H1 (cell line): ENCODE measurements around the gene PGA5. TPM values are rescaled to one million over a fixed set of nuclear protein-coding genes. Genes with fewer than 3 reads are reported as not detected.
A peak's percentile ranks its signal among the peaks of the same experiment; 100 is the strongest.

Experiments used
- BACH1 ChIP-seq: IDR thresholded peaks from 2 replicates; pipeline ENCODE4 v1.6.1; 2012; ENCODE audit warnings: low read length, improper control_type of control experiment
- BRCA1 ChIP-seq: IDR thresholded peaks from 2 replicates; pipeline ENCODE4 v1.6.1; 2012; ENCODE audit warnings: low read depth, low read length, improper control_type of control experiment
- CHD2 ChIP-seq: IDR thresholded peaks from 2 replicates; pipeline ENCODE4 v1.6.1; 2012; ENCODE audit warnings: low read length, improper control_type of control experiment
- E2F6 ChIP-seq: IDR thresholded peaks from 2 replicates; pipeline ENCODE4 v1.6.1; 2012; ENCODE audit warnings: inconsistent platforms
- EGR1 ChIP-seq: IDR thresholded peaks from 2 replicates; pipeline ENCODE4 v1.6.1; 2011; ENCODE audit warnings: low read depth, low read length, borderline replicate concordance
- FOSL1 ChIP-seq: IDR thresholded peaks from 2 replicates; pipeline ENCODE4 v1.6.1; 2011; ENCODE audit warnings: mild to moderate bottlenecking, low read depth, low read length, moderate library complexity; ENCODE audit not compliant: insufficient read depth
- GABPA ChIP-seq: IDR thresholded peaks from 2 replicates; pipeline ENCODE4 v1.6.1; 2011; ENCODE audit warnings: mild to moderate bottlenecking, low read length, moderate library complexity, borderline replicate concordance; ENCODE audit not compliant: insufficient read depth
- HDAC2 ChIP-seq, 2 experiments: fragments of 300-600 bp in 1 of 2; sonication (generic) in 1 of 2; IDR thresholded peaks; 2 replicates each; pipeline ENCODE4 v1.6.1; 2011 to 2012; ENCODE audit warnings: low read depth in 2 of 2, low read length in 2 of 2, mild to moderate bottlenecking in 2 of 2, moderate library complexity in 2 of 2, borderline replicate concordance in 1 of 2, inconsistent platforms in 1 of 2
- HDAC6 ChIP-seq: IDR thresholded peaks from one replicate; pipeline ENCODE4 v1.7.1; 2012; ENCODE audit warnings: low read depth, mild to moderate bottlenecking, inconsistent platforms, low read length, moderate library complexity
- JUND ChIP-seq: IDR thresholded peaks from 2 replicates; pipeline ENCODE4 v1.6.1; 2011; ENCODE audit warnings: mild to moderate bottlenecking, improper control_type of control experiment, low read length
- KDM4A ChIP-seq: IDR thresholded peaks from one replicate; pipeline ENCODE4 v1.7.1; 2012; ENCODE audit warnings: low read depth, mild to moderate bottlenecking, moderate library complexity, low read length, inconsistent platforms; ENCODE audit not compliant: severe bottlenecking
- POU5F1 ChIP-seq: IDR thresholded peaks from 2 replicates; pipeline ENCODE4 v1.6.1; 2011; ENCODE audit warnings: low read depth, mild to moderate bottlenecking, low read length, moderate library complexity
- RFX5 ChIP-seq: IDR thresholded peaks from 2 replicates; pipeline ENCODE4 v1.6.1; 2011; ENCODE audit warnings: low read depth, low read length, improper control_type of control experiment, borderline replicate concordance
- RXRA ChIP-seq: IDR thresholded peaks from 2 replicates; pipeline ENCODE4 v1.6.1; 2011; ENCODE audit warnings: low read depth, mild to moderate bottlenecking, low read length, moderate library complexity; ENCODE audit not compliant: insufficient read depth
- SIN3A ChIP-seq, 2 experiments: IDR thresholded peaks in 1 of 2; conservative IDR thresholded peaks in 1 of 2; 2 replicates each; pipeline ENCODE4 v1.6.1; 2011 to 2012; ENCODE audit warnings: low read length in 2 of 2, improper control_type of control experiment in 1 of 2, low read depth in 1 of 2, mild to moderate bottlenecking in 1 of 2
- SUZ12 ChIP-seq: fragments of 200-600 bp; sonication (generic); IDR thresholded peaks from 2 replicates; pipeline ENCODE4 v1.6.1; 2012; ENCODE audit warnings: mild to moderate bottlenecking, inconsistent platforms, low read length, moderate library complexity, mixed read lengths
- TAF1 ChIP-seq: IDR thresholded peaks from 2 replicates; pipeline ENCODE4 v1.6.1; 2011; ENCODE audit warnings: mild to moderate bottlenecking, low read depth, low read length
- TEAD4 ChIP-seq: IDR thresholded peaks from 2 replicates; pipeline ENCODE4 v1.6.1; 2012; ENCODE audit warnings: low read depth, low read length, inconsistent platforms, mixed read lengths
- YY1 ChIP-seq: IDR thresholded peaks from 2 replicates; pipeline ENCODE4 v1.6.1; 2011; ENCODE audit warnings: low read depth, mild to moderate bottlenecking, low read length
- polyA plus RNA-seq, 7 experiments: library from polyadenylated mRNA; depleted of rRNA in 3 of 7; stranded (reverse) in 5 of 7; unstranded in 2 of 7; fragments of >200 nt in 5 of 7; fragments of 200-250 nt in 2 of 7; gene quantifications; 1 replicate in 5 of 7; 2 replicates in 1 of 7; 4 replicates in 1 of 7; pipeline versions ENCODE4 v1.2.1 to v1.2.3, GENCODE V29; 2011 to 2013; ENCODE audit warnings: missing spikeins in 2 of 7, mixed read lengths in 2 of 7
- total RNA-seq: library from RNA; stranded (reverse); fragmentation: NEBNext Ultra II Directional; extraction: Animal tissue kit (Norgen Biotek cat#: 25700); gene quantifications from 2 replicates; pipeline ENCODE4 v1.2.1, GENCODE V29; 2021

PGA5 gene
- total and polyA plus RNA-seq, 2 of the 8 experiments (the other 6 are each of a cell fraction or from before 2014, with no cell fraction given) = 0.67 to 2.0 TPM

- TF ChIP-seq RFX5 (no peak), GABPA (no peak), BRCA1 (no peak), RXRA (no peak), HDAC6 (no peak), TAF1 (no peak), EGR1 (no peak), HDAC2 (IDR thresholded peaks at IDR 0.05; ENCODE audit: borderline replicate concordance in 1 of 2, low read depth in 2 of 2, low read length in 2 of 2) (peak; percentile 35 to 67; a peak in 1 of 4 replicates), YY1 (0 out of 2 replicates have a peak, but pooled peaks have one; percentile 3), SIN3A (conservative IDR thresholded peaks at IDR 0.05 in 1 of 2, IDR thresholded peaks at IDR 0.05 in 1 of 2; ENCODE audit: low read depth in 1 of 2, low read length in 2 of 2) (peak; percentile 2 to 32; a peak in 1 of 4 replicates), TEAD4 (no peak), SUZ12 (peak; percentile 53; the same call in 1 of the 2 replicates), POU5F1 (no peak), CHD2 (no peak), JUND (no peak), KDM4A (no peak), FOSL1 (no peak), BACH1 (peak; percentile 31; the same call in 1 of the 2 replicates), E2F6 (no peak)
Observed at GRCh38 chr11:61293867-61294716, 53.1 kb downstream of the PGA5 start (continued).
